ENCODE results near the gene FLNB.

DNA sequence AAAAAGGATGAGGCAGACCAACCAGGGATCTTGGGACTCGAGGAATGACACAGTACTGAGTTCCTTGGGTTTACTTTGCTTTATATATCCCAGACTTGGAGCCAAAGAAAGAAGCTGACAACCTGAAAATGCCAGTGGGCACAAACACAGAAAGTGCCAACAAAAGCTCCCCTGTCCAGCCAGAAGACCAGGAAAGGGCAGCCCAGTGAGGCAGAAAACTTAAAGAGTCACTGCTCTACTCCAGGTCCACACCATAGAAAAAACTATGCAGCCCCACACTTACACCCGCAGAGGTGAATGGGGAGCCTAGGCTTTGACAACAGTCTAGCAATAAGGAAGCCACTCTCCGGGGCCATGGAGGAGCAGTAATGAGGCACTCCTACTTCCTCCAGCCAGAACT lies 80.3 kb downstream of the FLNB start:
- TF ChIP-seq CTCF (IDR thresholded peaks at IDR 0.05) = no peak
- TF ChIP-seq POLR2A (IDR thresholded peaks at IDR 0.05) = no peak
- no peak for TF ChIP-seq EP300 (IDR thresholded peaks at IDR 0.05; ENCODE audit: low read depth)
